HCT116 (cell line): ENCODE measurements around the gene TIGD3. TPM values are rescaled to one million over a fixed set of nuclear protein-coding genes. Genes with fewer than 3 reads are reported as not detected.

Experiments
- ATAC-seq: fragments of 200-7000 bp; cut with Tn5 transposase; 2 replicates; pipeline ENCODE4 v1.9.1; 2020; ENCODE audit warnings: mild to moderate bottlenecking, moderate library complexity
- BruUV-seq: library from RNA; stranded (reverse); fragments of 400-500 nt; replicated peaks from 2 replicates; lab custom pipeline; 2021; lab: Mats Ljungman, UMichigan
- CTCF ChIA-PET: fragments of 300-600 bp; sonication (Branson Sonifier 250); formaldehyde crosslinking; loops from one replicate; lab custom pipeline; 2021; ENCODE audit warnings: antibody characterized with exemption; lab: Charles Lee
- POLR2A ChIA-PET: fragments of 300-600, 350-600 bp; sonication (Branson Sonifier 250); formaldehyde crosslinking; loops from one replicate; lab custom pipeline; 2021; ENCODE audit warnings: antibody characterized with exemption; lab: Charles Lee
- RAD21 ChIA-PET, 2 experiments: fragments of 300-600 bp; sonication (Branson Sonifier 250); formaldehyde crosslinking; loops; one replicate each; lab custom pipeline; 2023; ENCODE audit warnings: low total read pairs in 2 of 2; ENCODE audit not compliant: uncharacterized antibody in 2 of 2, unreplicated experiment in 2 of 2, low non-redundant PET in 1 of 2; lab: Charles Lee
- DNase-seq: peaks from one replicate; pipeline ENCODE4 v3.0.0-alpha.2; 2010; ENCODE audit warnings: low read depth, low spot score
- H2AFZ ChIP-seq: fragments of 200-600 bp; shearing (Covaris generic), sonication (generic); 2 replicates; pipeline ENCODE4 v1.6.1; 2017; ENCODE audit warnings: low read depth, mixed run types, mixed read lengths, antibody characterized with exemption, low read length; ENCODE audit not compliant: poor library complexity, severe bottlenecking
- H3K27ac ChIP-seq: 2 replicates; pipeline ENCODE4 v1.5.1; 2012; ENCODE audit warnings: low read depth, low read length
- H3K27me3 ChIP-seq: fragments of 200-600 bp; sonication (generic); 2 replicates; pipeline ENCODE4 v1.6.1; 2016; ENCODE audit warnings: mixed run types, low read length, mixed read lengths; ENCODE audit not compliant: insufficient read depth
- H3K36me3 ChIP-seq, 2 experiments: fragments of 200-500 bp in 1 of 2; fragments of 200-600 bp in 1 of 2; sonication (Bioruptor generic) in 1 of 2; sonication (generic) in 1 of 2; 2 replicates each; pipeline versions ENCODE4 v1.5.1 to v1.6.1; 2014 to 2016; ENCODE audit warnings: low read length in 2 of 2, inconsistent platforms in 1 of 2, mixed read lengths in 1 of 2, mixed run types in 1 of 2; ENCODE audit not compliant: insufficient read depth in 2 of 2, control insufficient read depth in 1 of 2
- H3K4me1 ChIP-seq, 2 experiments: fragments of 200-600 bp in 1 of 2; sonication (generic) in 1 of 2; 2 replicates each; pipeline versions ENCODE4 v1.5.1 to v1.6.1; 2012 to 2017; ENCODE audit warnings: low read length in 2 of 2, inconsistent platforms in 1 of 2, mild to moderate bottlenecking in 1 of 2, mixed read lengths in 1 of 2, mixed run types in 1 of 2, moderate library complexity in 1 of 2; ENCODE audit not compliant: insufficient read depth in 2 of 2, control insufficient read depth in 1 of 2
- H3K4me2 ChIP-seq: fragments of 200-600 bp; sonication (generic); 2 replicates; pipeline ENCODE4 v1.6.1; 2017; ENCODE audit warnings: mixed run types, low read length, mixed read lengths
- H3K4me3 ChIP-seq, 2 experiments: fragments of 200-600 bp in 1 of 2; sonication (generic) in 1 of 2; replicated peaks in 1 of 2; 2 replicates each; pipeline ENCODE4 v1.5.1; 2011 to 2016; ENCODE audit warnings: low read length in 2 of 2, control low read depth in 1 of 2, low read depth in 1 of 2, mild to moderate bottlenecking in 1 of 2, mixed read lengths in 1 of 2, mixed run types in 1 of 2
- H3K79me2 ChIP-seq: fragments of 200-600 bp; sonication (generic); 2 replicates; pipeline ENCODE4 v1.6.1; 2017; ENCODE audit warnings: mild to moderate bottlenecking, mixed run types, low read length, moderate library complexity, mixed read lengths; ENCODE audit not compliant: insufficient read depth
- H3K9ac ChIP-seq: fragments of 200-600 bp; sonication (generic); 2 replicates; pipeline ENCODE4 v1.6.1; 2016; ENCODE audit warnings: low read length, mixed read lengths
- H3K9me2 ChIP-seq: fragments of 200-600 bp; sonication (generic), shearing (Covaris generic); 2 replicates; pipeline ENCODE4 v1.6.1; 2017; ENCODE audit warnings: mixed run types, mild to moderate bottlenecking, moderate library complexity; ENCODE audit not compliant: insufficient read depth
- H3K9me3 ChIP-seq, 2 experiments: fragments of 200-500 bp in 1 of 2; fragments of 200-600 bp in 1 of 2; sonication (Bioruptor generic) in 1 of 2; sonication (generic) in 1 of 2; 2 replicates each; pipeline ENCODE4 v1.6.1; 2014 to 2017; ENCODE audit warnings: low read length in 2 of 2, mixed read lengths in 2 of 2, inconsistent platforms in 1 of 2, low read depth in 1 of 2, mild to moderate bottlenecking in 1 of 2, mixed run types in 1 of 2, moderate library complexity in 1 of 2; ENCODE audit not compliant: control insufficient read depth in 1 of 2, insufficient read depth in 1 of 2
- H4K20me1 ChIP-seq: fragments of 200-600 bp; sonication (generic), shearing (Covaris generic); 2 replicates; pipeline ENCODE4 v1.6.1; 2017; ENCODE audit warnings: mixed run types, mild to moderate bottlenecking, moderate library complexity; ENCODE audit not compliant: insufficient read depth
- ATF3 ChIP-seq: IDR thresholded peaks from 2 replicates; pipeline ENCODE4 v1.6.1; 2012
- CBX3 ChIP-seq: IDR thresholded peaks from 2 replicates; pipeline ENCODE4 v1.6.1; 2012; ENCODE audit warnings: low read depth
- CTCF ChIP-seq, 3 experiments: fragments of 200-600 bp in 1 of 3; sonication (generic) in 1 of 3; IDR thresholded peaks in 2 of 3; conservative IDR thresholded peaks in 1 of 3; 2 replicates each; pipeline ENCODE4 v1.5.1; 2012 to 2017; ENCODE audit warnings: low read depth in 2 of 3, low read length in 2 of 3, antibody characterized with exemption in 1 of 3, borderline replicate concordance in 1 of 3, control low read depth in 1 of 3, mild to moderate bottlenecking in 1 of 3, mixed read lengths in 1 of 3, mixed run types in 1 of 3, moderate library complexity in 1 of 3; ENCODE audit not compliant: insufficient read depth in 1 of 3
- POLR2AphosphoS5 ChIP-seq: IDR thresholded peaks from 2 replicates; pipeline ENCODE4 v1.6.1; 2011; ENCODE audit warnings: mild to moderate bottlenecking, low read depth, low read length, moderate library complexity
- REST ChIP-seq: IDR thresholded peaks from 2 replicates; pipeline ENCODE4 v1.6.1; 2012; ENCODE audit warnings: low read depth
- SP1 ChIP-seq: IDR thresholded peaks from 2 replicates; pipeline ENCODE4 v1.6.1; 2012; ENCODE audit warnings: low read depth
- SRF ChIP-seq: IDR thresholded peaks from 2 replicates; pipeline ENCODE4 v1.6.1; 2012; ENCODE audit warnings: low read depth
- TCF7L2 ChIP-seq: IDR thresholded peaks from 2 replicates; pipeline ENCODE4 v1.7.0; 2011; ENCODE audit warnings: borderline replicate concordance, inconsistent platforms; ENCODE audit not compliant: insufficient read depth, insufficient read length; ENCODE audit errors: extremely low read depth
- intact Hi-C: fragments of 100-400 bp; cut with micrococcal nuclease; formaldehyde crosslinking; loops from 2 replicates; pipeline ENCODE4 v1.10.0; 2022
- total RNA-seq: library from RNA; stranded (reverse); gene quantifications from one replicate; pipeline ENCODE4 v1.2.1, GENCODE V29; 2021; ENCODE audit not compliant: unreplicated experiment

The TIGD3 gene
- total RNA-seq, 1 experiment from 2014 or later, result 2.4 TPM

- TF ChIP-seq REST (no peak), CTCF (IDR thresholded peaks at IDR 0.05 in 2 of 3, conservative IDR thresholded peaks at IDR 0.05 in 1 of 3; ENCODE audit: borderline replicate concordance in 1 of 3, insufficient read depth in 1 of 3, low read depth in 2 of 3, low read length in 2 of 3) (no peak), ATF3 (no peak), POLR2AphosphoS5 (no peak), SP1 (no peak), TCF7L2 (no peak)
Measured at GRCh38 chr11:65404210-65404609, 49.7 kb downstream of the TIGD3 start (continued).

- Histone ChIP-seq H3K79me2 (no peaks in the 10 kb centered on the region), H3K9me3 (no peaks in the 10 kb centered on the region), H3K4me2 (no peak overlapping the region), H4K20me1 (no peaks in the 10 kb centered on the region), H3K27me3 (no peaks in the 10 kb centered on the region), H3K9ac (no peak overlapping the region), H3K4me1 (no peaks in the 10 kb centered on the region), H3K36me3 (peaks cover 19 to 29% of the 10 kb centered on the region in 2 experiments), H3K4me3 (no peak overlapping the region), H3K9me2 (no peaks in the 10 kb centered on the region), H2AFZ (no peak overlapping the region), H3K27ac (no peak overlapping the region)
- no peak for TF ChIP-seq CBX3
- no peak for TF ChIP-seq REST
- no peak for TF ChIP-seq SRF
- TF ChIP-seq ATF3, result no peak
- no peak for TF ChIP-seq TCF7L2
- ChIA-PET POLR2A (interaction anchor here (1.2 kb wide), 1 partner anchor 18 kb away, joined by 4 read pairs; the partner anchor contains the start of gene NEAT1), CTCF (no interaction called here), RAD21 (interaction anchor here in 1 of 2 experiments (0.6 kb wide), 1 partner anchor 123 kb away, joined by 3 read pairs; no protein-coding TSS in a partner anchor)
- ATAC-seq (no peak), DNase-seq (no peak)
- intact Hi-C loops, result no loop called here
- no TSS peak for BruUV-seq
Measured at GRCh38 chr11:65404638-65405339, 50.2 kb downstream of the TIGD3 start.
